ENCODE measurements around the gene MYPN.

MYPN gene

GRCh38 chr10:68202960-68203353 is 93.7 kb downstream of the MYPN start:
- in situ Hi-C loops (cut with HindIII; ENCODE audit: low pct_unique_long_range_greater_than_20kb, low sequenced_read_pairs) = no loop called here
- no peak for DNase-seq (ENCODE audit: low read depth in 1 of 2, low spot score in 1 of 2)
- TF ChIP-seq JUND (IDR thresholded peaks at IDR 0.05; ENCODE audit: low read depth) = no peak

- DNase-seq (ENCODE audit: low read depth in 1 of 2, low spot score in 1 of 2) = peak; percentile 54 to 92
- in situ Hi-C loops (cut with HindIII; ENCODE audit: low pct_unique_long_range_greater_than_20kb, low sequenced_read_pairs) = no loop called here
Observed at GRCh38 chr10:68208424-68209042, 99.2 kb downstream of the MYPN start.

GRCh38 chr10:68211669-68212068 is 102.4 kb downstream of the MYPN start:
- TF ChIP-seq JUND (IDR thresholded peaks at IDR 0.05; ENCODE audit: low read depth) = no peak
- in situ Hi-C loops (cut with HindIII; ENCODE audit: low pct_unique_long_range_greater_than_20kb, low sequenced_read_pairs) = no loop called here
- no peak for DNase-seq (ENCODE audit: low read depth in 1 of 2, low spot score in 1 of 2)

More at GRCh38 chr10:68208424-68209042, 99.2 kb downstream of the MYPN start:
- TF ChIP-seq JUND (IDR thresholded peaks at IDR 0.05; ENCODE audit: low read depth) = no peak

GRCh38 chr10:68212721-68213352 is 103.5 kb downstream of the MYPN start:
- DNase-seq (ENCODE audit: low read depth in 1 of 2, low spot score in 1 of 2) = peak in 1 of 2 experiments; percentile 41
- in situ Hi-C loops (cut with HindIII; ENCODE audit: low pct_unique_long_range_greater_than_20kb, low sequenced_read_pairs) = no loop called here
- no peak for TF ChIP-seq JUND (IDR thresholded peaks at IDR 0.05; ENCODE audit: low read depth)

- no peak for DNase-seq (ENCODE audit: low read depth in 1 of 2, low spot score in 1 of 2)
- in situ Hi-C loops (cut with HindIII; ENCODE audit: low pct_unique_long_range_greater_than_20kb, low sequenced_read_pairs) = no loop called here
- no peak for TF ChIP-seq JUND (IDR thresholded peaks at IDR 0.05; ENCODE audit: low read depth)
Observed at GRCh38 chr10:68218786-68219185, 109.5 kb downstream of the MYPN start.

- in situ Hi-C loops (cut with HindIII; ENCODE audit: low pct_unique_long_range_greater_than_20kb, low sequenced_read_pairs) = no loop called here
- no peak for TF ChIP-seq JUND (IDR thresholded peaks at IDR 0.05; ENCODE audit: low read depth)
Observed at GRCh38 chr10:68221196-68221595, 111.9 kb downstream of the MYPN start.

GRCh38 chr10:68222391-68222790 is 113.1 kb downstream of the MYPN start:
- TF ChIP-seq JUND (IDR thresholded peaks at IDR 0.05; ENCODE audit: low read depth) = no peak
- in situ Hi-C loops (cut with HindIII; ENCODE audit: low pct_unique_long_range_greater_than_20kb, low sequenced_read_pairs) = no loop called here
- no peak for DNase-seq (ENCODE audit: low read depth in 1 of 2, low spot score in 1 of 2)

More at GRCh38 chr10:68221196-68221595, 111.9 kb downstream of the MYPN start:
- DNase-seq (ENCODE audit: low read depth in 1 of 2, low spot score in 1 of 2) = no peak

GRCh38 chr10:68223535-68224165 is 114.4 kb downstream of the MYPN start:
- DNase-seq (ENCODE audit: low read depth in 1 of 2, low spot score in 1 of 2) = peak in 1 of 2 experiments; percentile 72
- TF ChIP-seq JUND (IDR thresholded peaks at IDR 0.05; ENCODE audit: low read depth) = no peak
- in situ Hi-C loops (cut with HindIII; ENCODE audit: low pct_unique_long_range_greater_than_20kb, low sequenced_read_pairs) = no loop called here

GRCh38 chr10:68224810-68225209 is 115.5 kb downstream of the MYPN start:
- TF ChIP-seq JUND (IDR thresholded peaks at IDR 0.05; ENCODE audit: low read depth) = no peak
- in situ Hi-C loops (cut with HindIII; ENCODE audit: low pct_unique_long_range_greater_than_20kb, low sequenced_read_pairs) = no loop called here
- no peak for DNase-seq (ENCODE audit: low read depth in 1 of 2, low spot score in 1 of 2)

GRCh38 chr10:68230268-68230667 is 121.0 kb downstream of the MYPN start:
- in situ Hi-C loops (cut with HindIII; ENCODE audit: low pct_unique_long_range_greater_than_20kb, low sequenced_read_pairs) = no loop called here
- no peak for DNase-seq (ENCODE audit: low read depth in 1 of 2, low spot score in 1 of 2)
- TF ChIP-seq JUND (IDR thresholded peaks at IDR 0.05; ENCODE audit: low read depth) = no peak

- TF ChIP-seq JUND (IDR thresholded peaks at IDR 0.05; ENCODE audit: low read depth) = no peak
- DNase-seq (ENCODE audit: low read depth in 1 of 2, low spot score in 1 of 2) = peak; percentile 78 to 96
- in situ Hi-C loops (cut with HindIII; ENCODE audit: low pct_unique_long_range_greater_than_20kb, low sequenced_read_pairs) = no loop called here
Observed at GRCh38 chr10:68231106-68231816, 122.0 kb downstream of the MYPN start.

- in situ Hi-C loops (cut with HindIII; ENCODE audit: low pct_unique_long_range_greater_than_20kb, low sequenced_read_pairs) = no loop called here
- no peak for DNase-seq (ENCODE audit: low read depth in 1 of 2, low spot score in 1 of 2)
- no peak for TF ChIP-seq JUND (IDR thresholded peaks at IDR 0.05; ENCODE audit: low read depth)
Observed at GRCh38 chr10:68231817-68232251, 122.5 kb downstream of the MYPN start, which contains the start of gene ATOH7. TSS of gene ATOH7 (minus strand) at chr10:68232113. CDS start at chr10:68231677, 436 bp downstream.
